Epidermal melanocyte (primary cell): ENCODE measurements around the gene TSPEAR.
"Not testable (repeated sequence)": the region's sequence is repeated elsewhere in the genome, so short reads cannot be mapped to it uniquely, and the experiment has no call there.

ENCODE experiments used
- DNase-seq: peaks from one replicate; pipeline ENCODE4 v3.0.0; 2011; ENCODE audit warnings: low spot score; ENCODE audit not compliant: insufficient read length

Gene TSPEAR

GRCh38 chr21:44592446-44593311, 118.7 kb downstream of the TSPEAR start, which contains the start of gene KRTAP10-6:
KRTAP10-6 (minus strand) TSS chr21:44592505; CDS start chr21:44592484, 21 bp downstream.
- DNase-seq: no peak

GRCh38 chr21:44591801-44592130, 119.6 kb downstream of the TSPEAR start:
- not testable (repeated sequence) for DNase-seq

- DNase-seq: not testable (repeated sequence)
Observed at GRCh38 chr21:44590897-44591800, 120.2 kb downstream of the TSPEAR start.

GRCh38 chr21:44590311-44590721, 121.1 kb downstream of the TSPEAR start:
- no peak for DNase-seq

DNA sequence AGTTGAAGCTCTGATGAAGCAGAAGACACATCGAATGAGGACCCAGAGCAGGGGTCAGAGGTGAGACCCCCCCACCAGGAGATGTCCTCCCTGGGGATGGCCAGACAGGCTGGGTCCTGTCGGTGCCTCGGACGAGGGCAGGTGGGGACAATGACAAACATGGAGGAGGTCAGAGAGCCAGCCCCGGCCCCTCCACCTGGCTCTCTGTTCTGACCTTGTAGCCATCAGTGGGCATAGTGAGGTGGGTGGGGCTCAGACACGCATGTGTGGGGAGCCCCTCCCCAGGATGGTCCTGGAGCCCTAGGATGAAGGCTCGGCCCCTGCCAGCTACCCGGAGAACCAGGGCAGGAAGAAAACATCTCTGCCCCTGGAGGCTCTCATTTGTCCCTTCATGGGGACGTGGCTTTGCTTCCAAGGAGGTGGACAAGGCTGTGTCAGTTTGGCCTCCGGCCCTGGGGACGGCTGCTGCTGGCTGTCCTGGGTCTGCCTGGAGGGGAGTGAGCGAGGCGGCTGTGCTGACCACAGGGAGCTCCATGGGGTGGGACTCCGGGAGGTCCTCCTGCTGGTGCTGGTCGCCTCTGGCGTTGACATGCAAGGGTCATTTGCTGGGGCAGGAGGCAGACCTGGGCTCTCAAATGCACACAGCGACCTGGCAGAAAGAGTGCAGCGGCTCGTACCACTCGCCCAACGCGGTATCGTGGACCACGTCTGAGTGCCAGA, 121.6 kb downstream of the TSPEAR start:
- no peak for DNase-seq

- no peak for DNase-seq
Observed at GRCh38 chr21:44589094-44589493, 122.3 kb downstream of the TSPEAR start.

DNA sequence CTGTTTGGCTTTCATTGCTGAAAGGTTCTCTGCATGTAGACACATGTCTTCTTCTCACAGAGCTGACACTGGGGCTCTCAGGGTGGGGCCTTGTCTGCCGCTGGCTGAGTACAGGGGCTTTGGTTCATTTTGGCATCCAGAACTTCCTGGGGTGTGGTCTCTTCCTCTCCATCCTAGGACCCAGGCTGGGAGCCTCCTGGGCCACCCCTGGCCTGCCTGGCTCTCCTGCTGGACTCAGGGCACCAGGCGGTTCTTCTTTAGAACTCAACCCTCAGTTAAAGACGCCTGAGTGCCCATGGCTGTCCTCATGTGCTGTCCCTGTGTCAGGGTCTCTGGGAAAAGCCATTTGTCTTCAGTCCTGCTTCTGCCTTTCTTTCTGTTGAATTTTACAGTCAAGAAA, 125.5 kb downstream of the TSPEAR start:
- DNase-seq: no peak

GRCh38 chr21:44583800-44584147, 127.6 kb downstream of the TSPEAR start:
- no peak for DNase-seq

GRCh38 chr21:44583089-44583799, 128.1 kb downstream of the TSPEAR start:
- DNase-seq: no peak

DNA sequence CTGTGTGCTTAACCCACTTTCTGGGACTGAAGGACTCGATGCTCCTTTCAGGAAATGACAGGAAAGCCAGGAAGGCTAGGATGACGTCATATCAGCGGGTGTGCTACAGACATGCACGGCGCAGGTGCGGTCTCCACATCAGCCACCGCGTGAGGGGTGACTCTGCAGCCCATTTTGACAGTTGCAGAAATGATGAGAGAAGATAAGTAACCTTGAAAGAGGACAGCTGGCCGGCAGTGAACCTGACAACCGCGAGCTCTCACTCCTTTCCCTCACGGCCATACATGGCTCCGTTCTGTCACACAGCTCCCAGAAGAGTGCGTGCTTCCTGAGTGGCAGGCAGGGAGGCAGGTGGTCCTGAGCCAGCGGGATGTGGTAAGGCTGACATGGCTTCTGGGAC, 129.3 kb downstream of the TSPEAR start:
- DNase-seq: no peak

DNA sequence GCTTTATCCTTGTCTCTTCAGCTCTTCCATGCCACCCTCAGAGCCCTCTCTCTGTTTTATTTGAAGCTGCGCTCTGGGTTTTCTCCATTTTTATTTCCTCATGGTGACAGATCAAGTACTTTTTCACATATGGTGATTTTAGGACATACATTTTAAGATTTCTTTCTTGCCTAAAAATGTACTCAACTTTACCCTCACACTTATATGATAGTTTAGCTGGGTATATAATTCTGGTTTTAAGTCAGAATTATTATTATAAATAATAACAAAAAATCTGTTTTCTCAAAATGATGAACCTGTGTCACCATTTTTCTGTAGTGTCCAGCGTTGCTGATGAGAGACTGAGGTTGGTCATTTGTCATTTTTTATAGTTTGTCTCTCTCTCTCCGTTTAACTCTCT, 130.2 kb downstream of the TSPEAR start:
- DNase-seq: no peak

- DNase-seq: not testable (repeated sequence)
Observed at GRCh38 chr21:44580231-44580821, 131.0 kb downstream of the TSPEAR start, which contains the start of gene KRTAP10-5. KRTAP10-5 (minus strand) TSS chr21:44580604; CDS start chr21:44580578, 26 bp downstream.

DNA sequence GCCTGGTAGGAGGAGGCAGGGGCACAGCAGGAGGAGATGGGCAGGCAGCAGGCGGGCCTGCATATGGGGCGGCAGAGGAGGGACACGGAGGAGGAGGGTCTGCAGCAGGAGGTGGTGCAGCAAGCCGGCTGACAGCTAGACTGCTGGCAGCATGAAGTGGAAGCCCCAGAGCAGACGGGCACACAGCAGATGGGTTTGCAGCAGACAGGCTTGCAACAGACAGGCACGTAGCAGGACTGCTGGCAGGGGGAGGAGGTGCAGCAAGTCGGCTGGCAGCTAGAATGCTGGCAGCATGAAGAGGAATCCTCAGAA, 131.6 kb downstream of the TSPEAR start:
- no peak for DNase-seq

- DNase-seq: no peak
Observed at GRCh38 chr21:44579056-44579832, 132.1 kb downstream of the TSPEAR start.

DNA sequence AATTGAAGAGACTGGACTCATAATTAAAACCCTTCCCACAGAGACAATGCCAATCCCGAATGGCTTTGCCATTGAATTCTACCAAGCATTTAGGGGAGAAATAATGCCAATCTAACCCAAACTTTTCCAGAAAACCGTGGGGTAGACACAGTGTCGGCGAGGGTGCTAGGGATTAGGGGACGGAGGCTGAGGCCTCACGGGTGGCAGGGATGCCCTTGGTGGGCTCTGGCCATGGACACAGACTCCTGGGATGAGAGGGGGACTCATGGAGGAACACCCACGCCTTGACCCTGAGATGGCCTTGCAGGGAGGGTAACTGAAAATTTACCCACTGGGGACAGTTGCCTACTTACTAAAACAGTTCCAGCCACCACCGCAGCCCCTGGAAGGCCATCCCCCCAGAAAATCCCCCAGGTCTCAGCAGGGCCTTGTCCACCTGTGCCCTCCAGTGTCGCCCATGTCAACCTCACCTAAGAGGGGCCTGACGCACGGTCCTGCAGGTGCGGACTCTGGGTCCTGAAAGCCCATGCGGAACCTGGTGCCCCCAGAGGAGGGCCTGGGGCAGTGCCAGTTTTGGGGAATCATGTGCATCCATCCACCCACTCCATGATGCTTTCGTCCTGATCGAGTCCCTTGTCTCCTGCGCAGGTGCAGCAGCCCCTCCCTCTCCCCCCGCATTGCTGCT, 132.9 kb downstream of the TSPEAR start:
- DNase-seq: no peak

DNA sequence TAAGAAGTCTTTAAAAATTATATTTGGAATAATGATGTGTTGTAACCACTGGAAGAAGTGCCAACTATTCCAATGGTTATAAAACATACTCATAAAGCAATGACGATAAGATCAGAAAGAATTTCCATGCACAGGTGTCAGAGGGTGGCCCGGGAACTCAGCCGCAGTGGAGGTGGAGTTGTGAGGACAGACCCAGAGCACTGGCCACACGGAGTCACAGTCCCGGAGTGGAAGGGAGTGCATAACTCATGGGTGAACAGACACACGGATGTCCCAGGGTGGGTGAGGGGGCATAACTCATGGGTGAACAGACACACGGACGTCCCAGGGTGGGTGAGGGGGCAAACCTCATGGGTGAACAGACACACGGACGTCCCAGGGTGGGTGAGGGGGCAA, 135.3 kb downstream of the TSPEAR start:
- DNase-seq: no peak

DNA sequence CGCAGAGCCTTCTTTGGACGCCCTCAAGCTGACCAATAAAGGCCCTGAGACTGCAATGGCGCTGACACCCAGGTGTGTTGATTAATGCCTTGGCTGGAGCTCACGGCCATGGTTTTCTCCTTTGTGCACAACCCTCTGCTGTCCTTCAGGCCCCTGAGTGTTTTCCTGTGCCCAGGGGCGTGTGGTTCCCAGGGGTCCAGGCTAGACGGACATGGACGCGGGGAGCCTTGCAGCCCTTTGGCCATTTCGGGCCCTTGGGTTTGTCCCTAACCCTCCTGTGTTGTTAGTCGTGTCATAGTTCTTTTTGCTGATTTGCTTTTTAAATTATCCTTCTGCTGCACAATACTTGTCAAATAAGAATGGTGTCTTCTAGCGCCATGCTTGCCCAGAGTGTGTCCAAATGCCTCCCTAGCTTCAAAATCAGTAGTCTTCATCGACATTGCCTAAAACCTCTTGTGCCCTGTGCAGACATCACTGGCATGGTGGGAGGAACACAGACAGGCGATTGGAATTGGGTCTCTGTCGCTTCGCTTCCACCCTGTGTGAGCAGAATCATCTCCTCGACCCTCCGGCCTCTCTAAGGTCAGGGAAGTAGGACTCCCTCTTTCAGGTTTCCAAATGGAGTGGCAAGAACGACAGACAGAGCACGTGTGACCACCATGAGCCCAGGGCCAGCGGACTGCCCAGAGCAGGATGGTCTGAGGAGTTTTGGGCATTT, 135.9 kb downstream of the TSPEAR start:
- no peak for DNase-seq

DNA sequence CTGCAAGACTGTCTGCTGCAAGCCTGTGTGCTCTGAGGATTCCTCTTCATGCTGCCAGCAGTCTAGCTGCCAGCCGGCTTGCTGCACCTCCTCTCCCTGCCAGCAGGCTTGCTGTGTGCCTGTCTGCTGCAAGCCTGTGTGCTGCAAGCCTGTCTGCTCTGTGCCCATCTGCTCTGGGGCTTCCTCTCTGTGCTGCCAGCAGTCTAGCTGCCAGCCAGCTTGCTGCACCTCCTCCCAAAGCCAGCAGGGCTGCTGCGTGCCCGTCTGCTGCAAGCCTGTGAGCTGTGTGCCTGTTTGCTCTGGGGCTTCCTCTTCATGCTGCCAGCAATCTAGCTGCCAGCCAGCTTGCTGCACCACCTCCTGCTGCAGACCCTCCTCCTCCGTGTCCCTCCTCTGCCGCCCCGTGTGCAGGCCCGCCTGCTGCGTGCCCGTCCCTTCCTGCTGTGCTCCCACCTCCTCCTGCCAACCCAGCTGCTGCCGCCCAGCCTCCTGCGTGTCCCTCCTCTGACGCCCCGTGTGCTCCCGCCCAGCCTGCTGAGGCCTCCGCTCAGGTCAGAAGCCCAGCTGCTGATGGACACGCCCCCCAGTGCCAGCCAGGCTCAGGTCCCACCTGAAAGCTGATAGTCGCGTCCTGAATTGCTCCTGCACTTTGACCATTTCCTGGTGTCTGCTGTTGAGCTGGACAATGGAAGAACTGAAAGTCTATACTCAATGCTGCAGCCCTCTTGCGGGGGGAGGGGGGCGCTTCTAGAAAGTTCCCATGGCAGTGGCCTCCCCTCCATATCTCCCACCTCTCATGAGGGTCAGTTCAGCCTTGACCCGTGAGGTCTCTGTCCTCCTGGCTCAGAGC, 136.7 kb downstream of the TSPEAR start:
- DNase-seq: no peak
